Endothelial cell (in vitro differentiated cells): Measurements from ENCODE around the gene TMCO1. TPM values are rescaled to one million over a fixed set of nuclear protein-coding genes. Genes with fewer than 3 reads are reported as not detected.
"Not testable (repeated sequence)": the region's sequence is repeated elsewhere in the genome, so short reads cannot be mapped to it uniquely, and the experiment has no call there.

Experiments used
- DNase-seq: peaks from one replicate; pipeline ENCODE4 v3.0.0; 2021; ENCODE audit warnings: low spot score
- H3K27ac Mint-ChIP-seq: one replicate; pipeline ENCODE4 v1.8.0; 2021; ENCODE audit warnings: mixed read lengths, inconsistent platforms; ENCODE audit not compliant: unreplicated experiment
- H3K27me3 Mint-ChIP-seq: one replicate; pipeline ENCODE4 v1.8.0; 2021; ENCODE audit warnings: mild to moderate bottlenecking, moderate library complexity, mixed read lengths, inconsistent platforms; ENCODE audit not compliant: unreplicated experiment
- H3K36me3 Mint-ChIP-seq: one replicate; pipeline ENCODE4 v1.8.0; 2021; ENCODE audit warnings: mild to moderate bottlenecking, low read depth, mixed read lengths, inconsistent platforms; ENCODE audit not compliant: unreplicated experiment
- H3K4me1 Mint-ChIP-seq: one replicate; pipeline ENCODE4 v1.8.0; 2021; ENCODE audit warnings: mild to moderate bottlenecking, mixed read lengths, inconsistent platforms; ENCODE audit not compliant: unreplicated experiment
- H3K4me3 Mint-ChIP-seq: one replicate; pipeline ENCODE4 v1.8.0; 2021; ENCODE audit warnings: mild to moderate bottlenecking, mixed read lengths, inconsistent platforms; ENCODE audit not compliant: unreplicated experiment
- H3K9me3 Mint-ChIP-seq: one replicate; pipeline ENCODE4 v1.8.0; 2021; ENCODE audit warnings: mixed read lengths, inconsistent platforms; ENCODE audit not compliant: unreplicated experiment
- CTCF ChIP-seq: fragments of 200-600 bp; sonication (generic); IDR thresholded peaks from one replicate; pipeline ENCODE4 v1.5.0; 2021; ENCODE audit warnings: antibody characterized with exemption; ENCODE audit not compliant: unreplicated experiment
- total RNA-seq: library from RNA; stranded (reverse); fragmentation: NEBNext Ultra II Directional; extraction: Animal tissue kit (Norgen Biotek cat#: 25700); gene quantifications from one replicate; pipeline ENCODE4 v1.2.1, GENCODE V29; 2021; ENCODE audit not compliant: unreplicated experiment

The TMCO1 gene
- total RNA-seq, 1 donor from 2014 or later = 98.3 TPM

DNA sequence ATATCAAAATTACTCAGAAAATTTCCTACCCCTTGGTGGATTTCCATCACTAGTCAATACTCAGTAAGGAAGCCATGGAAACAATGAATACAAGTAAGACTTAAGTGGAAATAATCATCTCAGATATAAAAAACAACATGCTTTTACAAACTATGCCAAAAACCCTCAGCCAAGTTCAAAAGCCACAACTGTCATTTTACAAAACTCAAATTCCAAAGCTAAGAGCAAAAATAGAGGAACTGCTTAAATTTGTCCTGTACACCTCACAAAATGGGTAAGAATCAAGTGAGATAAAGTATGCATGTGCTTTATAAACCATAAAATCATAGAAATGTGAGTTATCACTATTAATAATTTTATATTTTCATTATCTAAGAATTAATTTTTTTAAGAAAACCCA lies 9.6 kb downstream of the TMCO1 start:
- no peak for DNase-seq
- TF ChIP-seq CTCF = no peak
- Mint-ChIP-seq H3K27ac (no peak overlapping the region), H3K4me1 (no peaks in the 10 kb centered on the region), H3K9me3 (no peaks in the 10 kb centered on the region), H3K27me3 (no peaks in the 10 kb centered on the region), H3K36me3 (peaks cover 2% of the 10 kb centered on the region), H3K4me3 (no peak overlapping the region)

DNA sequence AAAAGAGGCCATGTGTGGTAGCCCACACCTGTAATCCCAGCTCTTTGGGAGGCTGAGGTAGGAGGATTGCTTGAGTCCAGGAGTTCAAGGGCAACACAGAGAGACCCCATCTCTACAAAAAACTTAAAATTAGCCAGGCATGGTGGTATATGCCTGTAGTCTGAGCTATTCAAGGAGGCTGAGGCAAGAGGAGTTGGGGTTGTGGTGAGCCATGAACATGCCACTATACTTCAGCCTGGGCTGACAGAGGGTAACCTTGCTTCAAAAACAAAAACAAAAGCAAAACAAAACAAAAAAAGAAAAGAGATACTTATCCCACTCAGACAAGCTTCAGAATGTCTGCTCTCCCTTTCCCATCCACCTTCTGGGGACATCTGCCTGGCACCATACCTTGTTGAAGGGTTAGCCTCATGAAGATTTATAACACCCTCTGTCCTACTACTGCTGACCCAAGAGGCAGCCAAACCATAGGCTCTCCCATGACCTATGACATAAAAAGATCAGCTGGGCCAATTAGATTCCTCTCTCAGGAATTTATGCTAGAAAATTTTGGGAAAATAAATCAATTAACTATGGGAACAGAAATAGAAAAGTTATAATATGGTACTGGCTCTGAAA lies 13.2 kb downstream of the TMCO1 start:
- H3K4me1 Mint-ChIP-seq = no peaks in the 10 kb centered on the region
- no peak for TF ChIP-seq CTCF
- H3K27me3 Mint-ChIP-seq = no peaks in the 10 kb centered on the region
- peaks cover 10% of the 10 kb centered on the region for H3K36me3 Mint-ChIP-seq
- H3K27ac Mint-ChIP-seq = no peak overlapping the region
- H3K4me3 Mint-ChIP-seq = no peak overlapping the region
- no peaks in the 10 kb centered on the region for H3K9me3 Mint-ChIP-seq
- DNase-seq = no peak

DNA sequence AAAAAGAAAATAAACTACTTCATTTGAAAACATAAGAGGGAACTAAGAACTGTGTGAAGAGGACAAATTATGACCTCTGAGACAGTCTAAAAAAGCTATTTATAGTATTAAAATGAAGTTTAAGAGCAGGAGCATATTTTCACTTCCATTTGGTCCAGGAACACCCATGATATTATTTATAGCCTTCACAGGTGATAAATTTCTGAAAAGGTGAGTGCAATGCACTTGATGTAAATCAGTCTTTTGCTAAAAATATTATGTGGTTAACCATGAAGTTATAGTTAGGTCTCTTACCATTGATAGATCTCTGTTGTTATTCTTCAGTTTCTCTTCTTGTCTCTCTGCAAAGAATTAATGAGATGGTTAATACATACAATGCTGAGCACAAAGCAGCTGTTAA lies 14.7 kb downstream of the TMCO1 start:
- no peak overlapping the region for H3K4me3 Mint-ChIP-seq
- TF ChIP-seq CTCF = no peak
- H3K4me1 Mint-ChIP-seq = no peaks in the 10 kb centered on the region
- H3K27me3 Mint-ChIP-seq = no peaks in the 10 kb centered on the region
- H3K9me3 Mint-ChIP-seq = no peaks in the 10 kb centered on the region
- no peak for DNase-seq
- H3K27ac Mint-ChIP-seq = no peak overlapping the region
- H3K36me3 Mint-ChIP-seq = peaks cover 10% of the 10 kb centered on the region

DNA sequence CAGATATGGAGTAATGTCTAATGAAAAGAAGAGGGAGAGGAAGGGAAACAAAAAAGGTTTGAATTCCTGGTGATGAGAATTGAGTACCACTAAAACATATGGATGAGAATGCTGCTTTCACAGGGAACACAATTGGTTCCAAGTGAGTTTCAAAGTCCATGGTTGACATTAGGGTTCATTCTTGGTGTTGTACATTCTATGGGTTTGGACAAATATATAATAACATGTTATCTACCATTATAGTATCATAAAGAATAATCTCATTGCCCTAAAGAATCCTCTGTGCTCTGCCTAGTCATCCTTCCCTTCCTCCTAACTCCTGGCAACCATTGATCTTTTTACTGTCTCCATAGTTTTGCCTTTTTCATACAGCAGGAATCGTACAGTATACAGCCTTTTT lies 20.1 kb downstream of the TMCO1 start:
- no peak for TF ChIP-seq CTCF
- no peak overlapping the region for H3K27ac Mint-ChIP-seq
- no peaks in the 10 kb centered on the region for H3K9me3 Mint-ChIP-seq
- peaks cover 17% of the 10 kb centered on the region for H3K36me3 Mint-ChIP-seq
- H3K4me3 Mint-ChIP-seq = no peak overlapping the region
- H3K4me1 Mint-ChIP-seq = no peaks in the 10 kb centered on the region
- no peak for DNase-seq
- H3K27me3 Mint-ChIP-seq = no peaks in the 10 kb centered on the region

GRCh38 chr1:165747632-165748447 lies 20.8 kb downstream of the TMCO1 start:
- H3K27ac Mint-ChIP-seq = no peak overlapping the region
- H3K27me3 Mint-ChIP-seq = no peaks in the 10 kb centered on the region
- H3K4me1 Mint-ChIP-seq = no peaks in the 10 kb centered on the region
- no peak for DNase-seq
- H3K36me3 Mint-ChIP-seq = peaks cover 19% of the 10 kb centered on the region
- no peaks in the 10 kb centered on the region for H3K9me3 Mint-ChIP-seq
- peak overlapping the region; percentile 6 for H3K4me3 Mint-ChIP-seq
- TF ChIP-seq CTCF = no peak

DNA sequence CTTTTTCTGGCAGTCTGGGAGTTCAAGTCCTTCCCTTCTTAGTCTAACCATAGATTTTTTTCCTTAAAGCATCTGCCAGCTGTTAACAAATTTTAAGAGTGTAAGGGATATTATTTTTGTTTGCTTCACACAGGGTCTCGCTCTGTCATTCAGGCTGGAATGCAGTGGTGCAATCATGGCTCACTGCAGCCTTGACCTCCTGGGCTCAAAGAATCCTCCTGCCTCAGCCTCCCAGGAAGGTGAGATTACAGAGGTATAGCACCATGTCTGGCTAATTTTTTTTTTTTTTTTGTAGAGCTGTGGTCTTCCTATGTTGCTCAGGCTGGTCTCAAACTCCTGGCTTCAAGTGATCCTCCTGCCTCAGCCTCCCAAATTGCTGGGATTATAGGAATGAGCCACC lies 23.8 kb downstream of the TMCO1 start:
- H3K27ac Mint-ChIP-seq, H3K4me3 Mint-ChIP-seq, H3K9me3 Mint-ChIP-seq, H3K27me3 Mint-ChIP-seq, H3K4me1 Mint-ChIP-seq, DNase-seq: not testable (repeated sequence)
- H3K36me3 Mint-ChIP-seq = peaks cover 41% of the 10 kb centered on the region
